ENCODE results near the gene TBX19. TPM values are rescaled to one million over a fixed set of nuclear protein-coding genes. Genes with fewer than 3 reads are reported as not detected.
A peak's percentile ranks its signal among the peaks of the same experiment; 100 is the strongest.

Gene TBX19
- 1 to 10 TPM; 2.2 to 2.3 TPM for total RNA-seq

- CTCF ChIA-PET: no interaction called here
- no peak for DNase-seq
Measured at GRCh38 chr1:168280296-168280927, at the start of gene TBX19. Gene TBX19 (plus strand): TSS chr1:168280877. CDS start chr1:168281091, 214 bp downstream.

GRCh38 chr1:168234846-168235547 lies 45.7 kb upstream of the TBX19 start:
- H3K36me3 Mint-ChIP-seq: peaks cover 59% of the 10 kb centered on the region
- peaks cover 61% of the 10 kb centered on the region for H3K4me1 Mint-ChIP-seq (ENCODE audit: low read depth)
- no peaks in the 10 kb centered on the region for H3K27me3 Mint-ChIP-seq
- intact Hi-C loops (cut with micrococcal nuclease): loop anchor here (1.0 to 5.0 kb wide), 6 partner anchors 8 to 1257 kb away; partner anchors contain the start of genes DCAF6 and MPC2
- DNase-seq: peak; percentile 63
- CTCF ChIA-PET: interaction anchor here (0.5 to 2.8 kb wide), 20 partner anchors 9 to 898 kb away, joined by 3 to 33 read pairs (median 4); partner anchors contain the start of genes SFT2D2 and TIPRL
- H3K4me3 Mint-ChIP-seq: no peak overlapping the region
- no peaks in the 10 kb centered on the region for H3K9me3 Mint-ChIP-seq
- POLR2A ChIA-PET: interaction anchor here (5.6 kb wide), 1 partner anchor 9 kb away, joined by 59 read pairs; the partner anchor contains the start of gene SFT2D2
- H3K27ac Mint-ChIP-seq: peak overlapping the region; percentile 79

More at GRCh38 chr1:168280296-168280927, at the start of gene TBX19:
- Mint-ChIP-seq H3K4me3 (no peak within 1 kb of the TSS), H3K27me3 (no peaks in the 10 kb centered on the region), H3K4me1 (ENCODE audit: low read depth) (peaks cover 2% of the 10 kb centered on the region), H3K9me3 (peaks cover 3% of the 10 kb centered on the region), H3K36me3 (peaks cover 8% of the 10 kb centered on the region), H3K27ac (no peak within 1 kb of the TSS)
- intact Hi-C loops (cut with micrococcal nuclease): no loop called here
- POLR2A ChIA-PET: interaction anchor here (0.6 kb wide), 1 partner anchor 15 kb away, joined by 3 read pairs; no protein-coding TSS in a partner anchor

GRCh38 chr1:168235548-168235885 lies 45.2 kb upstream of the TBX19 start:
- intact Hi-C loops (cut with micrococcal nuclease): loop anchor here (1.0 to 5.0 kb wide), 6 partner anchors 8 to 1257 kb away; partner anchors contain the start of genes DCAF6 and MPC2
- Mint-ChIP-seq H3K4me1 (ENCODE audit: low read depth) (peaks cover 61% of the 10 kb centered on the region), H3K36me3 (peaks cover 64% of the 10 kb centered on the region), H3K27ac (peak overlapping the region; percentile 79), H3K4me3 (no peak overlapping the region), H3K27me3 (no peaks in the 10 kb centered on the region), H3K9me3 (no peaks in the 10 kb centered on the region)
- ChIA-PET POLR2A (interaction anchor here (5.6 kb wide), 1 partner anchor 9 kb away, joined by 59 read pairs; the partner anchor contains the start of gene SFT2D2), CTCF (interaction anchor here (0.6 to 2.8 kb wide), 18 partner anchors 9 to 294 kb away, joined by 3 to 33 read pairs (median 4); partner anchors contain the start of genes SFT2D2 and TIPRL)
- no peak for DNase-seq

- H3K27ac Mint-ChIP-seq: peak overlapping the region; percentile 86
- ChIA-PET CTCF (interaction anchor here (0.6 to 2.8 kb wide), 17 partner anchors 10 to 295 kb away, joined by 3 to 33 read pairs (median 4); partner anchors contain the start of genes SFT2D2 and TIPRL), POLR2A (interaction anchor here (5.6 kb wide), 1 partner anchor 10 kb away, joined by 59 read pairs; the partner anchor contains the start of gene SFT2D2)
- H3K4me1 Mint-ChIP-seq (ENCODE audit: low read depth): peaks cover 58% of the 10 kb centered on the region
- DNase-seq: no peak
- peaks cover 66% of the 10 kb centered on the region for H3K36me3 Mint-ChIP-seq
- intact Hi-C loops (cut with micrococcal nuclease): loop anchor here (1.0 to 5.0 kb wide), 7 partner anchors 9 to 1256 kb away; partner anchors contain the start of genes DCAF6 and MPC2
- H3K27me3 Mint-ChIP-seq: no peaks in the 10 kb centered on the region
- no peaks in the 10 kb centered on the region for H3K9me3 Mint-ChIP-seq
- no peak overlapping the region for H3K4me3 Mint-ChIP-seq
Measured at GRCh38 chr1:168235937-168236336, 44.7 kb upstream of the TBX19 start.

- Mint-ChIP-seq H3K27ac (peak overlapping the region; percentile 86), H3K36me3 (peaks cover 74% of the 10 kb centered on the region), H3K9me3 (no peaks in the 10 kb centered on the region), H3K27me3 (no peaks in the 10 kb centered on the region), H3K4me1 (ENCODE audit: low read depth) (peaks cover 56% of the 10 kb centered on the region), H3K4me3 (peak overlapping the region; percentile 28)
- ChIA-PET CTCF (interaction anchor here (0.7 to 3.1 kb wide), 4 partner anchors 10 to 129 kb away, joined by 3 to 17 read pairs (median 6); partner anchors contain the start of gene SFT2D2), POLR2A (interaction anchor here (0.5 to 5.6 kb wide), 2 partner anchors 11 to 870 kb away, joined by 3 to 59 read pairs; partner anchors contain the start of gene SFT2D2)
- DNase-seq: peak; percentile 67
- intact Hi-C loops (cut with micrococcal nuclease): loop anchor here (1.0 to 5.0 kb wide), 8 partner anchors 50 to 1255 kb away; partner anchors contain the start of genes DCAF6, MPC2 and TIPRL
Measured at GRCh38 chr1:168236836-168237611, 43.7 kb upstream of the TBX19 start.

GRCh38 chr1:168243198-168243597 lies 37.5 kb upstream of the TBX19 start:
- peaks cover 83% of the 10 kb centered on the region for H3K36me3 Mint-ChIP-seq
- H3K27me3 Mint-ChIP-seq: no peaks in the 10 kb centered on the region
- ChIA-PET CTCF (no interaction called here), POLR2A (no interaction called here)
- H3K4me3 Mint-ChIP-seq: no peak overlapping the region
- no peaks in the 10 kb centered on the region for H3K9me3 Mint-ChIP-seq
- no peak overlapping the region for H3K27ac Mint-ChIP-seq
- H3K4me1 Mint-ChIP-seq (ENCODE audit: low read depth): peaks cover 43% of the 10 kb centered on the region
- intact Hi-C loops (cut with micrococcal nuclease): no loop called here
- DNase-seq: no peak

GRCh38 chr1:168243636-168244212 lies 37.0 kb upstream of the TBX19 start:
- peaks cover 46% of the 10 kb centered on the region for H3K4me1 Mint-ChIP-seq (ENCODE audit: low read depth)
- H3K4me3 Mint-ChIP-seq: no peak overlapping the region
- H3K9me3 Mint-ChIP-seq: no peaks in the 10 kb centered on the region
- DNase-seq: peak; percentile 15
- peaks cover 81% of the 10 kb centered on the region for H3K36me3 Mint-ChIP-seq
- H3K27me3 Mint-ChIP-seq: no peaks in the 10 kb centered on the region
- intact Hi-C loops (cut with micrococcal nuclease): no loop called here
- CTCF ChIA-PET: no interaction called here
- H3K27ac Mint-ChIP-seq: no peak overlapping the region
- POLR2A ChIA-PET: no interaction called here

GRCh38 chr1:168245042-168245441 lies 35.6 kb upstream of the TBX19 start:
- CTCF ChIA-PET: interaction anchor here (1.3 kb wide), 1 partner anchor 10 kb away, joined by 5 read pairs; no protein-coding TSS in a partner anchor
- no peak overlapping the region for H3K27ac Mint-ChIP-seq

GRCh38 chr1:168246506-168246905 lies 34.2 kb upstream of the TBX19 start:
- no peak for DNase-seq
- no peaks in the 10 kb centered on the region for H3K27me3 Mint-ChIP-seq
- H3K27ac Mint-ChIP-seq: no peak overlapping the region
- no peak overlapping the region for H3K4me3 Mint-ChIP-seq
- H3K9me3 Mint-ChIP-seq: no peaks in the 10 kb centered on the region
- peaks cover 79% of the 10 kb centered on the region for H3K36me3 Mint-ChIP-seq
- intact Hi-C loops (cut with micrococcal nuclease): no loop called here
- CTCF ChIA-PET: interaction anchor here (0.6 to 1.3 kb wide), 2 partner anchors 11 to 1121 kb away, joined by 3 to 5 read pairs; partner anchors contain the start of gene BLZF1
- POLR2A ChIA-PET: no interaction called here
- H3K4me1 Mint-ChIP-seq (ENCODE audit: low read depth): peaks cover 54% of the 10 kb centered on the region

More at GRCh38 chr1:168245042-168245441, 35.6 kb upstream of the TBX19 start:
- intact Hi-C loops (cut with micrococcal nuclease): no loop called here
- POLR2A ChIA-PET: no interaction called here
- H3K4me3 Mint-ChIP-seq: no peak overlapping the region
- H3K27me3 Mint-ChIP-seq: no peaks in the 10 kb centered on the region
- H3K36me3 Mint-ChIP-seq: peaks cover 78% of the 10 kb centered on the region
- no peaks in the 10 kb centered on the region for H3K9me3 Mint-ChIP-seq
- peaks cover 52% of the 10 kb centered on the region for H3K4me1 Mint-ChIP-seq (ENCODE audit: low read depth)
- DNase-seq: no peak

- Mint-ChIP-seq H3K36me3 (peaks cover 64% of the 10 kb centered on the region), H3K4me3 (no peak overlapping the region), H3K4me1 (ENCODE audit: low read depth) (peaks cover 24% of the 10 kb centered on the region), H3K27me3 (no peaks in the 10 kb centered on the region), H3K27ac (no peak overlapping the region), H3K9me3 (peaks cover 16% of the 10 kb centered on the region)
- POLR2A ChIA-PET: no interaction called here
- intact Hi-C loops (cut with micrococcal nuclease): no loop called here
- DNase-seq: no peak
- CTCF ChIA-PET: no interaction called here
Measured at GRCh38 chr1:168252204-168252733, 28.4 kb upstream of the TBX19 start.

- Mint-ChIP-seq H3K4me1 (ENCODE audit: low read depth) (peaks cover 12% of the 10 kb centered on the region), H3K27ac (no peak overlapping the region), H3K4me3 (no peak overlapping the region), H3K36me3 (peaks cover 42% of the 10 kb centered on the region), H3K27me3 (no peaks in the 10 kb centered on the region), H3K9me3 (peaks cover 16% of the 10 kb centered on the region)
- ChIA-PET POLR2A (no interaction called here), CTCF (no interaction called here)
- intact Hi-C loops (cut with micrococcal nuclease): no loop called here
- DNase-seq: no peak
Measured at GRCh38 chr1:168256164-168256563, 24.5 kb upstream of the TBX19 start.

All from activated CD4-positive, alpha-beta memory T cell treated with anti-CD3 and anti-CD28 coated beads for 36 hours (primary cell).